Medulla oblongata (tissue), 1 donor: ENCODE results near the gene FOCAD.
A peak's percentile ranks its signal among the peaks of the same experiment; 100 is the strongest.
"Not testable (repeated sequence)": the region's sequence is repeated elsewhere in the genome, so short reads cannot be mapped to it uniquely, and the experiment has no call there.

Experiments
- DNase-seq: peaks from one replicate; pipeline ENCODE4 v3.0.0-alpha.2; 2015; ENCODE audit errors: extremely low spot score

The FOCAD gene, protein sequence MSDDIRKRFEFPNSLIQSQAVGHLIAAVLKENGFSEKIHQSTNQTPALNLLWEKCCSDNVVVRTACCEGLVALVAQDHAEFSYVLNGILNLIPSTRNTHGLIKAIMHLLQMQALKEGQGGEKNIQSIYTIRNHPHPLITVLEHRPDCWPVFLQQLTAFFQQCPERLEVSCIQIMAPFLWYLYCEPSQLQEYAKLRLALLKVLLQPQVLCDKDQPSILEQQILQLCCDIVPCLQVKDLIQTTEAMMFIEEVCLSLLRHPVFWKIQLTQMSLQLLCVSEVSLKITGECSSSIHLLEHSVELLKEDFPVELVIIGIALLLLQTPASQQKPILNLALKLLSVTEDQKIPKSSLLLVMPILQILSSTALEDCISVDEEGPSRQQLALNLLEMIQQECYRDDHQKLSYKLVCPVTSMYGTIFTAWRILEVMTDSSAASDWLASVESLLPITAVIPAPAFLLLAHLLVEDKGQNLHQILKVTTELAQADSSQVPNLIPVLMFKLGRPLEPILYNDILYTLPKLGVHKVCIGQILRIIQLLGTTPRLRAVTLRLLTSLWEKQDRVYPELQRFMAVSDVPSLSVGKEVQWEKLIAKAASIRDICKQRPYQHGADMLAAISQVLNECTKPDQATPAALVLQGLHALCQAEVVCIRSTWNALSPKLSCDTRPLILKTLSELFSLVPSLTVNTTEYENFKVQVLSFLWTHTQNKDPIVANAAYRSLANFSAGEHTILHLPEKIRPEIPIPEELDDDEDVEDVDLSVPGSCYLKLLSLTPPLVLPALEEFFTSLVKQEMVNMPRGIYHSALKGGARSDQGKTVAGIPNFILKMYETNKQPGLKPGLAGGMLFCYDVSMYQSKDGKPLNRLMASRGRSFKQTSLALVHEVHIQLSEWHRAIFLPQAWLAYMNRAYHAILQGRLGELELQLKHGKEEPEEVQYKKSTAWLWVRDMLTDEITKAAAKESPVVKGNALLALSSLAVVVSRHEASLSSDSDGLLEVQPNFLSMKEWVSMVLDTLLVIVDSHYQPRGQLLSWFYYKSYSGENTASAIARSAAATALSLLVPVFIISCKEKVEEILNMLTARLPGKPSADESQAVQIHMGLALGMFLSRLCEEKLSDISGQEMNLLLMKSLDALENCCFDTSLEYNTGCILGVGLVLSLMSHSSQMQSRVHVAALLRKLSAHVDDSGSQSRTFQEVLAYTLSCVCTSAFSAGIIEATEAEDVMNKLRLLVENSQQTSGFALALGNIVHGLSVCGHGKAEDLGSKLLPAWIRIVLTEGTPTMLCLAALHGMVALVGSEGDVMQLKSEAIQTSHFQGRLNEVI (N-terminal part only)

DNA sequence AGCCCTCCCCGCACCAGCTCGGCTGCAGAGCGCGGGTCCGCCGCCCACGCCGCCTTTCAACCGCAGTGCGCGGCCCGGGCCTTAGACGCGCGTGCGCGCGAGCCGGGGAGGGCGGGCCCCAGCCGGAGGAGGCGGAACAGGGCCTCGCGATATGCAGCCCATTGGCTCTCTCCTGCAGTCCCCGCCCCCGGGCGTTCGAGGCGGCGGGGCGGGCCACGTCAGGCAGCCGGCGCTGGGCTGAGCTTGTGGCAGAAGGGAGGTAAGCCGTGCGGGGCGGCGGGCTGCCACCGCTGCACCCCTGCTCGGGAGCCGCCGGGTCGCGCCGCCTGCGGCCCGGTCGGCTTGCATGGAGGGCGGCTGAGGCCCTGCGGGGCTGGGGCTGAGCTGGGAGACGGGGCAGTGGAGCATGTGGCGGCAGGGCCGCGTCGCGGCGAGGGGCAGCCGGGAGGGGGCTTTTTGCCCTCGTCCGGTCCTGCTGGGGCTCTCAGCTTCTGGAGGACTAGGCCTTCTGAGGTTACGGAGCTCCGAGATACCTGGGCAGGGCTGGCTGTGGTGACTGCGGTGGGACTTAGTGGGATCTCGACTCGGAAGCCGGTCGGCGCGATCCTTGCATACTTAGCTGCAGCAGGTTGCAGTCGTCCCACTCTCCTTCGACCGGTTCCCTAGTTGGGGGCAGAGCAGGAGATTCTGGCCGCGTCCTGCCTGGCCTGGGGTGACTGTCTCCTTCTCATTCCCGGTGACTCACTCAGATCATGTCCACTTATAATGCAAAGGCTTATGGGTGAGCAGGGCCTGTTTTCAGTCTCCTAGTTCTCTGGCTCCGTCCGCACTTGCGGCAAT lies at the start of gene FOCAD:
TSS of gene FOCAD (plus strand) at position 225 of the 840 bp plus-strand sequence. CDS start 31,095 bp downstream, outside the sequence.
- peak; percentile 98 for DNase-seq

DNA sequence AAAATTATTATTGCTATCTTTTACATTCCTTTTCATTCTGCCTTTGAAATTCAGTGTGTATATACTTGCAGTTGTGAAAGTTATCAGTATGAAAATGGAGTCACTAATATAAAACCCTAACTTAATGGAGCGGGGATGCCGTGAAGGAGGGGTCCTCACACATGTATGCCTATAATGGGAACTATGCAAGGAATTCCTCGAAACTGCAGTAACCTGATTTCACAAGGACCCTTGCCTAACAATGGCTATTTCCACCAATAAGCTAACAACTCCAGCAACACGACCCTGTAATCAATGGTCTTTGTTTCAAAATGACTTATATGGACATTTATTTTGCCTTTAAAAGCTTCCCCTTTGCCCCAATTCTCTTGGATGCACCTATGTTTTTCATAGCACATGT lies 49.2 kb upstream of the FOCAD start:
- DNase-seq: no peak

DNA sequence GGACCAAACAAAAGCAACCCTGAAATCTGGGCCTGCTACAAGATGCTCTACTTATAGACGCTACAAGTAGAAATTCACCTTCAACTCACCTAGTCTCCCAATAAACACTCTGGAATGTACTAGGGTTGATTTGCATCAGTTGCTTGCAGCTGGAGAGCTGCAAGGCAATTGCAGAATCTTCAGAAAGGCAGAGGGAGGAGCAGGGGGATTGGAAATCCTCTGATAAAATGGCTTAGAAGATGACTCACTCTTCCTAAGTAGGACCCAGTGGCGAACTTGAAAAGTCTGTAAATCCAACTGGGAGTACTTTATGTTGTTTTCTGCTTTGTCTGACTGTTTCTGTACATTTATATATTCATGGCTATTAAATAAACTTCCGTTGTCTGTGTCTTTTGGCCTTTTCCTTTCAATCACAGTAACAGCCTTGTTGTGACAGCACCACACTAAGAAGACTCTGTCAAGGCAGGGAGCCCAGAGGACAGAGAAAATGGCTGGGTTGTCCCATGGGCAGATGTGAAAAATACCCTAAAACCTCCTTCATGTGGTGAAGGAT lies 47.1 kb upstream of the FOCAD start:
- no peak for DNase-seq

DNA sequence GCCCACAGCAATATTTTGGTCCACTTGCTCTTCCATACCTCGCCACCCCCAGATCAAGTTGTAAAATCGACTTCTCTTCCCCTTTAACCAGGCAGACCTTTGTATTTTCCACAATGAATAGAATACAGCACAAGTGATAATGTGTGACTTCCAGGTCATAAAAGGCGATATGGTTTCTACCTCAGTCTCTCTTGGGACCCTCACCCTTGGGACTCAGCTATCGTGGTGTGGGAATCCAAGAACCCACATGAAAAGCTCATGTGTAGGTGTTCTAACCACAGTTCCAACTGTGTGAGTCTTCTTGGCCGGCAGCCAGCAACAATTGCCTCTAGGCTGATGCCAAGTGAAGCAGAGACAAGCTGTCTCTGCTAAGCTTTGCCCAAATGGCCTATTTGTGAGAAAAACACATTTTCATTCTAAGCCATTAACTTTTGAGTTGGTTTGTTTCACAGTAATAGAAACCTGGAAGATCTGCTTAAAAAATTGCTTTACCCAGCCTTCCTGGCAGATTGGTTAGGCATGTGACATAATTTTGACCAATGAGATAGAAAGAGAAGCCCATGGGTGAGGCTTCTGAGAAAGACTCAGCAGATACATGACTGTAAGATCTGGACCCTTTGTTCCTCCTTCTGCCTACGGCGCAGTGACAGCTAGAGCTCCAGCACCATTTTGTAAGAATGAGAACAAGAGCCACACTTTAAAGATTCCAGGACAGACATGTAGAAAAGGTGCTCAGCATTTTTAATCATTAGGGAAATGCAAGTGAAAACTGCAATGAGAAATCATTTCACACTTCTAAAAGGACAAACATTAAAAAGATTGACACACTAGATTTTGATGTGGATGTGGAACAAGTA lies 43.5 kb upstream of the FOCAD start:
- DNase-seq: peak; percentile 58

DNA sequence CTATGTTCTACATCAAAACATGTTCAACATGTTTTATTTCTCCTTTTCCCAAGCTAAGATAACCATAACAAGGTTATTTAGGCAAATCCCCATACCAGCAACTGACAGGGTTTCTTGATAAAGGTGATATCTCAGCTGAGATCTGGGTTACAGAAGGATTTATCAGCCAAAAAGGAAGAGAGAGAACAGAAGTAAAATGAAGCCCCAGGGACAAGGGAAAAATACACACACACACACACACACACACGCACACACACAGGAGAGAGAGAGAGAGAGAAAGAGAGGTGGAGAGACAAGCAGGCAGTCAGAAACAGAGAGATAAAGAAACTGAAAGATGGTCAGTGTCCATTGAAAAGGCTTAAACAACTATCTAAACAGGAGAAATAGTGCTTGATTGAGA lies 42.0 kb upstream of the FOCAD start:
- no peak for DNase-seq

DNA sequence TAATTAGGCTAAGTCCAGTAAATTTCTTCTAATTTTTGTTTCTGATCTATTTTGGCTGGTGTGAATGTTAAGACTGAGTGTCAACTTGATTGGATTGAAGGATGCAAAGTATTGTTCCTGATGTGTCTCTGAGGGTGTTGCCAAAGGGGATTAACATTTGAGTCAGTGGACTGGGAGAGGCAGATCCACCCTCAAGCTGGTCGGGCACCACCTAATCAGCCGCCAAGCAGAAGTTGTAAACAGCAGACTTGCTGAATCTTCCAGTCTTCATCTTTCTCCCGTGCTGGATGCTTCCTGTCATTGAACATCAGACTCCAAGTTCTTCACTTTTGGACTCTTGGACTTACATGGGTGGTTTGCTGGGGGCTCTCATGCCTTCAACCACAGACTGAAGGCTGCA lies 40.4 kb upstream of the FOCAD start:
- no peak for DNase-seq

DNA sequence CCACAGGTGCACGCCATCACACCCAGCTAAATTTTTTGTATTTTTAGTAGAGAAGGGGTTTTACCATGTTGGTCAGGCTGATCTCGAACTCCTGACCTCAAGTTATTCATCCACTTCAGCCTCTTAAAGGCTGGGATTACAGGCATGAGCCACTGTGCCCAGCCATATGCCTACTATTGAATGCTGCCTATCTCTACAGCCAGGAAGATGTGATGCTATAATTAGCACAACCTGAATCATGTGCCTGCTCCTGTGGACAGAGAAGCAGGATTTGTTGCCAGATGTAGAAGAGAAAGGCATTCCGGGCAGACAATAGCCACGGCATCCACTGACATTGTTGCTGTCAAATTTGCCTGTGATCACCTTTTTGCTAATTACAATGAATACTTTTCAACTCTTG lies 37.4 kb upstream of the FOCAD start:
- DNase-seq: no peak

DNA sequence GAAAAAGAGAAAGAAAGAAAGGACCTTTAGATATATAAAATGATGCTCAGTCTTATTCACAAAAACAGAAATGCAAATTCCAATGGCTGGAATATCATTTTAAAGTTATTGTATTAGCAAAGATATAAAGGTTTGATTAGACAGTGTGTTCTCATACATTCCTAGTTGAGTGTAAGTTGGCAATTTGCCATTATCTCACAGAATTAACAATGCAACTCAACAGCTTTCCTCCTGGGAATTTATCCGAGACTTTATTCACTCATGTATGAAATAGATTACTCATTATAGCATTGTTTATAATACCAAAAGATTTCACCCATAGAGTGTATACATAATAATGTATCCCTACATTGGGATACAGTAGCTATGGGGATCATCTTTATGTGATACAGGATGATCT lies 34.7 kb upstream of the FOCAD start:
- no peak for DNase-seq

DNA sequence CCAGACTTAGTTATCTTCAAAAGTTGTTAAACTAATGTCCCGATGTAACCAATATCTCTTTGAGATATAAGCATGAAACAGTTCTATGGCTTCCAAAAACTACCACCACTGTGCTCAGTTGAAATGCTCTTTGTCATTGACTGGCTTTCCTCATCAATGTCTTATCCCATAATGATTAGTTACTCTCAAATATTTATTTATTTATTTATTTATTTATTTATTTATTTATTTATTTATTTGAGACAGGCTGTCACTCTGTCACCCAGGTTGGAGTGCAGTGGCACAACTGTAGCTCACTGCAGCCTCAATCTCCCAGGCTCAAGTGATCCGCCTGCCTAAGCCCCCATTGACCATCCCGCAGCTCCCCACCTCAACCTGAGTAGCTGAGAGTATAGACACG lies 33.7 kb upstream of the FOCAD start:
- no peak for DNase-seq

DNA sequence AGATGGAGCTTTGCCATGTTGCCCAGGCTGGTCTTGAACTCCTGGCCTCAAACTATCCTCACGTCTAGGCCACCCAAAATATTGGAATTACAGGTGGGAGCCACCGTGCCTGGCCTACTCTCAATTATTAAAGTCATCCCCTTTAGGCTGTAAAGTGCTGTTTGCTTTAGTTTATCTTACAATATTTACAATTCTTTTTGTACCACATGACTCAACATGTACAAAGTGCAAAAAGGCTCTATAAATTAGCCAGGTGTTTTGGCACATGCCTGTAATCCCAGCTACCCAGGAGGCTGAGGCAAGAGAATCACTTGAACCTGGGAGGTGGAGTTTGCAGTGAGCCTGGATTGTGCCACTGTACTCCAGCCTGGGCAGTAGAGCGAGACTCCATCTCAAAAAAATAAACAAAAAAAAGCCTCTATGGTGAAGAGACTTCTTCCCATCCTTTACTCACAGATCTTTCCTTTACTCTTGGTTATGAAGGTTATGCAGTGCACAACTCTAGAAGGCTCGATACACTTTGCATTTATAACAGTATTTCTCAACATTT lies 33.2 kb upstream of the FOCAD start:
- no peak for DNase-seq

DNA sequence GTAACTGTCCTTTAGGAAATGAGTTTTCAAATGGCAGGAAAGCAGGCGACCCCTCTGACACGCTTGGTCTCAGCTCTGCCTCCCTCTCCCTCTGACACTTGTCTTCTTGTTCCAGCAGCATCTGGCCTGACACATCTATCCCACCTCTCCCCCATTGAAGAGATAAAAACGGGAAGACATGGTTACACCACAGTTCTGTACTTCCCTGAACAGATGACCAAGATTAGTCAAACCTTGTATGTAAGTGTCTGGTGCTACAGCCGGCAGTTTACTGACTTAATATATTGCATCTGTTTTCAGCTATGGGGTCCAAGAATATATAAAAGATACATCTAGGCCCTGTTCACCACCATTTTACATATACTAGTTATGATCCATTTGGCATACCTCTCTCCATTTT lies 32.1 kb upstream of the FOCAD start:
- no peak for DNase-seq

DNA sequence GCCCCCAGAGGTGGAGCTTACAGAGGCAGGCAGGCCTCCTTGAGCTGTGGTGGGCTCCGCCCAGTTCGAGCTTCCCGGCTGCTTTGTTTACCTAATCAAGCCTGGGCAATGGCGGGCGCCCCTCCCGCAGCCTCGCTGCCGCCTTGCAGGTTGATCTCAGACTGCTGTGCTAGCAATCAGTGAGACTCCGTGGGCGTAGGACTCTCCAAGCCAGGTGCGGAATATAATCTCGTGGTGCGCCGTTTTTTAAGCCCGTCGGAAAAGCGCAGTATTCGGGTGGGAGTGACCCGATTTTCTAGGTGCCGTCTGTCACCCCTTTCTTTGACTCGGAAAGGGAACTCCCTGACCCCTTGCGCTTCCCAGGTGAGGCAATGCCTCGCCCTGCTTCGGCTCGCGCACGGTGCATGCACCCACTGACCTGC lies 25.8 kb upstream of the FOCAD start:
- DNase-seq: not testable (repeated sequence)

DNA sequence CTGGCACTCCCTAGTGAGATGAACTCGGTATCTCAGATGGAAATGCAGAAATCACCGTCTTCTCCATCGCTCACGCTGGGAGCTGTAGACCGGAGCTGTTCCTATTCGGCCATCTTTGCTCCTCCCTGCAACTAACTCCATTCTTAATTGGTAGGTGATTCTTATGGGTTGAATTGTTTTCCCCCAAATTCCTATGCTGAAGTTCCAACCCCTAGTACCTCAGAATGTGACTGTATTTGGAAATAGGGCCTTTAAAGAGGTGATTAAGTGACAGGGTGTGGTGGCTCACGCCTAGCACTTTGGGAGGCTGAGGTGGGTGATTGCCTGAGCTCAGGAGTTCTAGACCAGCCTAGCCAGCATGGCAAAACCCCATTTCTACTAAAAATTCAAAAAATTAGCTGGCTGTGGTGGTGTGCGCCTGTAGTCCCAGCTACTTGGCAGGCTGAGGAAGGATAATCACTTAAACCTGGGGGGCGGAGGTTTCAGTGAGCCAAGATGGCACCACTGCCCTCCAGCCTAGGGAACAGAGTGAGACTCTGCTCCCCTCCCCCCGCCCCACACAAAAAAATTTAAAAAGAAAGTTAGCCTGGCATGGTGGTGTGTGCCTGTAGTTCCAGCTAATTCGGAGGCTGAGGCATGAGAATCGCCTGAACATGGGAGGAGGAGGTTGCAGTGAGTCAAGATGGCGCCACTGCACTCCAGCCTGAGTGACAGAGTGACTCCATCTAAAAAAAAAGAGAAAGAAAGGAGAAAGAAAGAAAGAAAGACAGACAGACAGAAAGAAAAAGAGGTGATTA lies 25.2 kb upstream of the FOCAD start:
- DNase-seq: no peak

DNA sequence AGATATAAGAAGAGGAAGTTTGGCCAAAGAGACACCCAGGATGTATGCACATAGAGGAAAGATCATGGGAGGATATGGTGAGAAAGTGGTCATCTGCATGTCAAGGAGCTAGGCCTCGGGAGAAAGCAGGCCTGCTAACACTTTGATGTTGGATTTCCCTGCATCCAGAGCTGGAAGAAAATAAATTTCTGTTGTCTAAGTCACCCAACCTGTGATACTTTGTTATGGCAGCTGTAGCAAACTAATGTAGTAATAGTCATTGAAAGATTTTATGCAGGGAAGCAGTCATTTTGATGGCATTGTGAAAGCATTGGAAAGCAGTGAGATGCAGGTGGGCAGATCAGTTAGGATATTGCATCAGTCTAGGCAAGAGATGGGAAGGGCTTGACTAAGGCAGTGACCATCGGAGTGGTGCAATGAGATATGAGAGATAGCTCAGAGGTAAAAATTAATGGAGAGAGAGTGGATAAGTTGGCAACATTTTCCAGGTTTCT lies 24.5 kb upstream of the FOCAD start:
- DNase-seq: no peak

DNA sequence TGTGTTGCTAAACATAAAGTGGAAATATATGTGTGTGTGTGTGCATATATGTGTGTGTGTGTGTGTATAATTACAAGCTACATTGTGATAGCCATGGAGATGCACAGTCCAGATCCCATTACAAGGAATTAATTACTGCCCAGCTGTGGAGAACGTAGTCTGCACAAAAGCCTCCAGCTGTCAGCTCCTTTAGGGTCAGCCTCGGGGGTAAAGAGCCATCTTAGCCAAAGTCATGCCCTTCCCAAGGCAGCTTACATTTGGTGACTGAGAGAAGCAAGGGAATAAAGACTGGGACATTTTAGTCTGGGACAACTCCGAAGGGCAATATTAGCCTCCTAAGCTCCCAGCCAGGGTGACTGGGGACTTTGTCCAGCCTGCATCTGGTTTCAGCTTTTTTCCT lies 21.9 kb upstream of the FOCAD start:
- no peak for DNase-seq

DNA sequence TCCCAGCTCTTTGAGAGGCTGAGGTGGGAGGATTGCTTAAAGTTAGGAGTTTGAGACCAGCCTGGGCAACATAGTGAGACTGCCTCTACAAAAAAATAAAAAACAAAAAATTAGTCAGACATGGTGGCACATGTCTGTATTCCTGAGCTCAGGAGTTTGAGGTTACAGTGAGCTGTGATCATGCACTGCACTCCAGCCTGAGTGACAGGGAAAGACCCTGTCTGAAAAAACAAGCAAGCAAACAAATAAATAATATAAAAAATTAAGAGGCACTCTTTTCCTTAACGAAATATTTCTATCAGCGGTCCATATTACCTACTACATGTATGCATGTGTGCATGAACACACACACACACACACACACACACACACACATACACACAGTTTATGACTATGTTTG lies 20.9 kb upstream of the FOCAD start:
- DNase-seq: no peak

DNA sequence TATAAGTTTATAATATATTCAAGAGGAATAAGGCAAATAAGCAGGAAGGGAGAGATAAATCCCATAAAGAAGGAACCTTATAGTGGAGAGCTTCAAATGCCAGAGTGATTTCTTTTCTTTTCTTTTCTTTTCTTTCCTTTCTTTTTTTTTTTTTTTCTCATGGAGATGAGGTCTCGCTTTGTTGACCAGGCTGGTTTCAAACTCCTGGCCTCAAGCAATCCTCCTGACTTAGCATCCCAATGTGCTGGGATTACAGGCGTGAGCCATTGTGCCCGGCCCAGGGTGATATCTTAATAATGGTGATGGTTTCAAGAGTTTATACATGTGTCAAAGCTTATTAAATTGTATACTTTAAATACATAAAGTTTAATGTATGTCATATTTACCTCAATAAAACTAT lies 19.6 kb upstream of the FOCAD start:
- DNase-seq: no peak

DNA sequence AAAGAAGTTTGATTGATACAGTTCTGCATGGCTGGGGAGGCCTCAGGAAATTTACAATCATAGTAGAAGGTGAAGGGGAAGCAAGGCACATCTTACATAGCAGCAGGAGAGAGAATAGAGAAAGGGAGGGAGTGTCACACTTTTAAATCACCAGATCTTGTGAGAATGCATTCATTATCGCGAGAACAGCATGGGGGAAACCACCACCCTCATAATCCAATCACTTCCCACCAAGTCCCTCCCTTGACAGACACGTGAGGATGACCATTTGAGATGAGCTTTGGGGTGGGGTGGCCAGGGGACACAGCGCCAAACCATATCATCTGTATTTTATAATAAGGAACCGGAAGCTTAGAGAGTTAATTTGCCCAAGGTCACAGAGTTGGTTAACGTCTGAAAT lies 13.7 kb upstream of the FOCAD start:
- no peak for DNase-seq

DNA sequence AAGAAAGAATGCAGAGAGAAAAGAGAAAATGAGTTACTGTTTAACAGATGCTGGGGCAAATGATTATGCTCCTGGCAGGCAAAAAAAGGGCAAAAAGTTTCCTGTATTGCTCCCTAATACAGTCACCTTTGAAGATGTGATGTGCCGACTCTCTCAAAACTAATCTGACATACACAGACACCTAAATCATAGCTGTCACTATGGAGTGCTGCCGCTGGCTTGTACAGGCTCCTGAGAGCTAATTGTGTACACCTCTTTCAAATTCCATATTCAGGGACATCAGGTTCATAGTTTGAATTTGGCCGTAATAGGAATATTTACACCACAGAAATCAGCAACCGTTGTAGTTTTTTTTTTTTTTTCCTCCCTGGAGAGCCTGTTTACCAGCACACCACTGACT lies 12.4 kb upstream of the FOCAD start:
- DNase-seq: no peak
